Hippocampal formation (tissue), 2 donors: ENCODE results near the gene SERGEF.

Source experiments
- DNase-seq, 2 donors: peaks; one replicate each; lab custom pipeline; 2025; lab: John Stamatoyannopoulos, UW

The SERGEF gene

DNA sequence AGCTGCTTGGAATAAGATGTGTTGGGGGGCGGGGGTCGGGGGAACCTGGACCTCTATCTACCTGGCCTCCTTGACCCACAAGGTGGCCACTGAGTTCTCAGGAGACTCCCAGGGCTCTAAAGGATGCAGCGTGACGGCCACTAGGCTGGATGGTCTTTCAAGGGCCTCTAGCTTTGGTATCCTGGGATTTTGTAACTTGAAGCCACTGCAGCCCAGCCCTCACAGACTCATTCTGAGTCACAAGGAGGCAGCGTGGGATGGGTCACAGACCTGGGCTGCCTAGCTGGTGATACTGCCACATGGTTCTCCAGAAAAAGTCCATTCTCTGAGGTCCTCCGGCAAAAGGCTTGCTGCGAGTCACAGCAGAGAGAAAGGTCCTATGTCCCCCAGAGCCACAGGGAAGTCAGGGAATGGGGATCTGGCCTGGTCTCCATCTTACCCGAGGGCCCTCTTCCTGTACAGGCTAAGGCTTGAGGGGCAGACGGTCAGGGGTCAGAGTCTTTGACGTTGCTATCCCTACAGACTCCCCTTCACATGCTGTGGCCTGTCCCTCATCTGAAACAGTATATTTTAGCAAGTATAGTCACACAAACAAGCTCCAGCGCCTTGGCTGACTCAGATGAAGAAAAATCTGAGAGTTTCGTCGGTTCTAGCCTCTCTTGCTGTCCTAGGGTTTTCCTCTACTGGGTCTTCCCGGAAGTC, 225.9 kb downstream of the SERGEF start:
- no peak for DNase-seq

DNA sequence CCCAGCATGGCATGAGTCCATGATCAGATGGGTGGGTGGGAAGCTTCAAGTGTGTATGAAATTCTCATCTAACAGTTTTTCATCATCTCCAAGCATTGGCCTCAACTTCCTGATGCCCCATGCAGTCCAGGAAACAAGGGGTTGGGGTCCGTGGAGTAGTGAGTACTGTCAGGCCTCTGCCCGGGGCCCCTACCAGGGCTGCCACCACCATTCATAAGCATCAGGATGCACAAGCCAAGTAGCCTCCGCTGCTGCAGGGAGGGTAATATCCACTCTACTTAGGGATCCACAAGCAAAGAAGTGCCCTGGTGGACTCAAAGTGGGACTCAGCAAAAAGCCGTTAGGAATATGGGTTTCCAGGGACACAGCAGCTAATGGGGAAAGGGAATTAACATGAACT, 229.0 kb downstream of the SERGEF start:
- no peak for DNase-seq

DNA sequence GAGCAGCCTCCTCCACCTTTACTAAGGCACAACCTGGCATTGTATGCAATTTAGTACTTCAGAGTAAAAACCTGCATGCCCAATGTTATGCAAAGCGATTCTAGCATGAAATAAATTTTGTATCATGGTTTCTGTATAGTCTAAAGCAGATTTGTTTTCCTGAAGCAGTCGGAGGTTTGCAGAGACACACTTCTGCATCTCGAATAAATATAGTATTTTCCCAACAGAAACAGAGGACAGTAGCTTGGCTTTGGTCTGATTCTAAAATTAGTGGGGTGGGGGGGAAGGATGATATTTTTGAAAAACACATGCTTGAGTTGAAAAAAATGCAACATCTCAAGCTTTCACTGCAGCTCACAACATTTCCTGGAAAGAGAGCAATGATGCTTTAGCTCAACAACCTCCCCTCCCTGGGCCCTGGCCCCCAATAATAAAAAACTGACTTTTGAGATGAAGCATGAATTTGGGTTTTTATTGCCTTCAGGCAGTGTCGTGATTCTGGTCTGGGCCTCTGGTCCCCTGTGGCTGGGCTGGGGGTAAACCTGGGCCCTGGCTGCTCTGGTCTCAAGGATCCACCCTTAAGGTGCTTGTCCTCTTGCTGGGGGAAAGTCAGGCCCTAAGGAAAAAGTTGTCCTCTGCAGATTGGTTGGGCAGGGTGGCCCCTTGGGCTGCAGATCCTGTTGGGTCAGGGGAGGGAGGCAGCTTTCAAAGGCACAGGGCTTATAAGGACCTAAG, 230.1 kb downstream of the SERGEF start:
- no peak for DNase-seq

DNA sequence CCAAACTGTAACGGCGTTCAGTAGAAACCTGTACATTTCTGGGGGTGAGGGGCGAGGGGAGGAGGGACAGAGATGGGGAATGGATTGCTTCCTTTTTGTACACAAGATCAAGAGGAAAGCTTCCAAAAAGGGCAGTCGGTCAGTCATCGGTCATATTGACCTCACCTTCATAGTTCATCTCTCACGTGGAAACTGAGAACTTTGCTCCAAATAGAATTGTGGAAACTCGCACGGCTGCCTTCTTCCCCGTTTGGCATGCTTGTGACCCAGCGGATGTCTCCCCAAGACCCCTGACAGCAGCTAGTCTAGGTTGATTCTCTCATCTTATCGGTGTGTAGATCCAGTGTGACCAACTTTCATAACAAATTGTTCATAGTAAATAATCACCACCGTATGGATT, 230.7 kb downstream of the SERGEF start:
- DNase-seq: no peak

DNA sequence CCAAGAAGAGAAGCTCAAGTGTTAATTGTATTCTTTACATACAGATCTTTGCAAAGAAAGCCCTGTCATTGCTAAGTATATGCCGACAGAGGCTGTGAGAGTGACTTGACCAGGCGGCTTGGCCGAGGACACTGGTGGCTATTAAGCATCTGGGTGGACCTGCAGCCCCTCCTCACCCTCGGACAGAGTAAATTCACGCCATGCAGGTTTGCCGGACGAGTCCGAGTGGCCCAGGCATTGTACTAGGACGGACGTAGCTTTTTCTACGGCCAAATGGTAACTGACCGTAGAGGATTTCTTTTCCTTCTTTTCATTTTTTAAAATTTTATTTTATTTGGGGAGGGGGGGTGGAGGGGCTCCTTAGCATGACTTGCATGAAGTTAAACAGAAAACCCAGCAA, 231.2 kb downstream of the SERGEF start:
- no peak for DNase-seq

DNA sequence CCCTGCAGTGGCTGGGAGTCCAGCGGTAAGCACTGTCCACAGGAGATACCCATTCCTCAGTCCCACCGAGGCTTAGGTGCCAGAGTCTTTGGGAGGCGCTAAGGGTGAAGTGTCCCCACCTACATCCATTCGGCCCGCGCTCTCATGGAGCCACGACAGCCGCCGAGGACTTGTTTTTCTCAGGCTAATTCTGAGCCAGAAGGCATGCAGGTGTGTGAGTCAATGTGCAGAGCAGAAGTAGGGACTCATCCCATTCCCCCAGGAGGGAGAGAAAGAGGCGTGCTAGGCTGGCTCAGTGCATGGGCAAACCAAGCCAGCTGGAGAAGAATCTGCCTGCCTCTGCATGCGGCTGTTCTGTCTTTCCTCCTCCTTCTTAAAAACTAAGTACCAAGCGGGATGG, 231.6 kb downstream of the SERGEF start:
- DNase-seq: peak in 1 of 2 donors; percentile 39

DNA sequence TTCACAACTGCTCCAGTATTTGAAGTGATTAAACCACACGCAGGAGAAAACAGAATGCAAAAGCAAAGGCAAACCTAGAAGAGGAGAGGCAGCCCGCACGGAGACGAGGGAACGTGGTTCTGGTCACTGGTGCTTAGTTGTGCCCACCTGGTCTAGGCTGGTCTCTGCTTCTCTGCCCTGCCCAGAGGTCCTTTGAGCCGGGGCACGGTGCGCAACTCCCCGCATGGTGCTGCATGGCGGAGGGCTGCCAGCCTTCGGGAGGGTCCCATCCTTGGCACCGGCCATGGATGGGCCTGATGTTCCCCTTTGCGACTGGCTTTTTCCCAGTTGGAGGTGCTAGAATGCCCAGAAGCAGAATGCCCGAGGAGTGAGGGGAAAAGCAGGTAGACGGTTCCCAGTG, 232.2 kb downstream of the SERGEF start:
- DNase-seq: no peak

DNA sequence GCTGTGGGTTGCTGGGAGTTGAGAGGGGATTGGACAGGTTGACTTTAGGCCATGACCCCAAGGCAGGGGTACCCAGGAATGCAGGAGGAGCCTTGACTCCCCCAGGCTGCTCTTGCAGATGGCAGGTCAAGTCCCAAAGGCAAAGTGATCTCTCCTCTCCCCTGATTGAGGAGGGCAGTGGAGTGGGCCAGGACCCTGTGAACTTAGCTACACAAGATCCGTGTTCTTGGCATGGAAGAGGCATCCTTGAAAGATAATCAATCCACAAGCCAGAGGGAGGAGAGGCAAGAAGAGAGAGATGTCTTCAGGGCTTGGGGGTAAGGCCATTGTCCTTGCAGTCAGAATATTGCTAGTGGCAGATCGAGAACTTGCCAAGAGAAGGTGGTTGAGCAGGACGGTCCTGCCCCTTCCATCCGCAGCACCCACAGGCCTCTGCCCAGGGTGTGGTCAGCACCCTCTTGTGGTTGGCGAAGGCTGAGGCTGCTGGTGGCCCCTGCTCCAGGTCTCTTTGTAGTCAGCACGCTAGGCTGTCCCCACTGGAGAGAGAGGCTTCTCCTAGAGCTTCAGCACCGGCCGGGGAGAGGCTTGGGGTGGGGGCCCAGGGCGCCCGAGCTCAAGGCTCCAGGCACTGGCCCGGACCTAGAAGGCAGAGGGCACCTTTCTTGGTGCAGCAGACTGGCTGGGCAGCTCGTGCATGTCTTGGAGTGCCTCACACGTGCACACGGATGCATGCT, 232.8 kb downstream of the SERGEF start:
- no peak for DNase-seq

DNA sequence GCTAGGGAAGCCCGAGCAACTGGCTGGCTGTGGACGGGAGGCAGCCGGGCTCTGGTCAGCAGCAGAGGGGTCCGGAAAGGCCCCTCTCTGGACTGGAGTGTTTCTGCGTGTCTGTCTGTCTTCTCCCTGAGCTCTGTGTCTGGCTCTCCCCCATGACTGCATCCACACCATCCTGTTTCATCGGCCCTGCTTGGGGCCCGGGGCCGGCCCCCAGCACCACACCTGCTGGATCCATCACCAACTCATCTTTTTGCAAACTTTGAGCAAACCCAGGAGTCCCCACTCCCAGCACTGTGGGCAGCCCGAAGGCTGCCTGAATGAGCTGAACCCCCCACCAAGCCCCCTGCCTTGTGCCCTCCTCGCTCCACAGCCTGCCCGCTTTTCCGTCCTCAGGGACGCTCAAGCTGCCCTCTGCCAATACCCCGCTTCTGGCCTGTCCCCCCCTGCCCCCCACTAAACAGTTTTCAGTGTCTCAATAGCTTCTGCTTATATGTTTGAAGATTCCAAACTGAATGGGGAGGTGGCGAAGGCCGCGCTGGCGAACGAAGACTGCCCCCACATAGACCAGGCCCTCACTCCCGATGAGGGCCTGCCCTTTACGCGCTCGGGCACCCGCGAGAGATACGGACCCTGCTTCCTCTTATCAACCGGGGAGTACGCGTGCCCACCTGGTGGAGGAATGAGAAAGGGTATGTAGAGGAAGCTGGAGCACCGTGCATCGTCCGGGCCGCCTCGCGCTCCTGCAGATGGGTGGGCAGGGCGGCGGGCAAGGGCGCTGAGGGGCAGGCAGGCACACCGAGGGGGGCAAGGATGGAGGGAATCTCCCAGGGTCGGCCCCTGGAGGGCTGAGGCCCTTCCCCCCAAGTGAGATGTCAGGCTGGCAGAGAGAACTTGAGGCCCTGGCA, 233.6 kb downstream of the SERGEF start:
- DNase-seq: no peak

DNA sequence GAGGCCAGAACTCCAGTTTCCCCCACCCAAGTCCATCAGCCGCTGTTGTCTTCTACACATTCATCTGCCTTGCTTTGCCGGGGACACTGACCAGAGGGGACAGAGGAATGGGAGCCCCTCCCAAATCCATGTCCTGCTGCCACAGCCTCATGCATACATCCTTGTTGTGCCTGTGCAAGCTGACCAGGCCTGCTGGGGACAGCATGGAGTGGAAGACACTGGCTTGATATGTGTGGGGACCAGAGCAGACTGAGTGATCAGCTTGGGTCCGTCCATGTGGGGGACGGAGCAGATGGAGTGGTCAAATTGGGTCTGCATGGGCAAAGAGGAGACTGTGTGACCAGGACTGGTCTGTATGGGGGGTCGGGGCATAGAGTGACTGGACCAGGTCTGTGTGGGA, 234.5 kb downstream of the SERGEF start:
- DNase-seq: no peak

DNA sequence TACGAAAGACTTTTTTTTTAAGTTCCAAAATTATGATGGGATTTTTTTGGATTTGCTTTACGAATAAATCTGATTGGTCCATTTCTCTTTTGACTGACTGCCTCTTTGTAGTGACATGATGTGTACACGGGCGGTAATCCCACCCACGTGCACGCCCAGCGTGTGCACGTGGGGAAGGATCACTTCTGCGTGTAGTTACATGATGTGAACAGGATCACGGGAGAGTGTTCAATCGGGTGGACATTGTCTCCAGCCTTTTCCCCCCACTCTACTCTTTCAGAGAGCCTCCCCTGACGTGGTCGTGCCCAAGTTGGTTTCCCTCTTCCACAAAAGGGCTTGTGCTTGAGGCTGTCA, 235.1 kb downstream of the SERGEF start:
- DNase-seq: no peak

DNA sequence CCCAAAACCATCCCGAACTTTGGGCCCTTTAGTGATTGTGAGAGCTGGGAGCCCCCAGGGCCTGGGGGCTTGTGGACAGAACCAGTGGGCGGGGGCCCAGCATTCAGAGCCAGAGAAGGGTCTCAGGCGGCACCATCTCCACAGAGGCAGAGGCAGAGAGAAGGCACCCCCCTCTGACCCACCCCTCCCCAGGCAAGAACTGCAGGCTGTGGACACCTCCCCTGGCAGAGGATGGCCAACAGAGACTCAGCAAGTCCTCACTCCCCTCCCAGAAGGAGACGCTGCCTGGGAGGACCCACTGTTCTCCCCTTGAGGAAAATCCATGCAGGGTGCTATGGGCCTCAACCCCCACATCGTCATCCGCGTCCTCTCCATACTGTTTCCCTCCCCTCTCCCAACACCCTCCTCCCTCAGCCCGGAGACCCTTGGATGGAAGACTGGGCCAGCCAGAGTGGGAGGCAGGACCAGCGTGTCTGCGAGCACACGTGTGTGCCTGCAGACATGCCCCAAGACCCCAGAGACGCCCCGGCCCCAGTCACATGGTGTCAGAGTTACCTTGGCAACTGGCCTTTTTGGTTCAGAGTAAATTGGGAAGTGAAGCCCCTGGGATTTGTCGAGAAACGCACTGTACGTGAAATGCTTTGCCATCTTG, 235.6 kb downstream of the SERGEF start:
- no peak for DNase-seq

DNA sequence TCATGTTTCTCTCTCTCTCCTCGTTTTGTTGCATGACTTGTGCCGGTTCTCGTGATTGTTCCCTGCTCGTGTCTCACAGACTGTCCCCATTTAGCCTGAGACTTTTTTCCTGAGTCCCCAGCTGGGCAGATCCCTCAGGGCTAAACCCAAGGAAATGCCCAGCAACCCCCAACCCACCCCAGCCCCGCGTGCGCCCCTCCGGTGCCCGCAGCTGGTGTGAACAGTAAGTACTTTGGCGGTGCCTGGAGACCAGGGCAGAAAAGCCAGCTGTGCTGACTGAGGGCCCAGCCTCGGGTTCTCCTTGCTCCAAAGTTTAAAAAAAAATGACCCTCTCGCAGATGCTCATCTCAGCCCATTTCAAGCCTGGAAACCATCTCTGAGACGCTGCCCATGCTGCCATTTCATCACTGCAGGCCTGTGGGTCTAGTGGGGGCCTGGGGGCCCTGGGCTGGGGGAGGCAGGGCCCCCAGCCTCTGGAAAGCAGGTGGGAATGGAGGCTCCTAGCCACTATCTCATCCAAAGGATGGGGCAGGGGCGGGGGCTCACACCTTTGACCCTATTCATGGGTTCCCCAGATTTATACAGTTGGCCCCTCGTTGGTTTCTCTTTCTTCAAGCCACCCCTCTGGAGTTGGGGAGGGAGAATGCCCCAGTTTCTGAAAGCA, 236.5 kb downstream of the SERGEF start:
- DNase-seq: no peak

DNA sequence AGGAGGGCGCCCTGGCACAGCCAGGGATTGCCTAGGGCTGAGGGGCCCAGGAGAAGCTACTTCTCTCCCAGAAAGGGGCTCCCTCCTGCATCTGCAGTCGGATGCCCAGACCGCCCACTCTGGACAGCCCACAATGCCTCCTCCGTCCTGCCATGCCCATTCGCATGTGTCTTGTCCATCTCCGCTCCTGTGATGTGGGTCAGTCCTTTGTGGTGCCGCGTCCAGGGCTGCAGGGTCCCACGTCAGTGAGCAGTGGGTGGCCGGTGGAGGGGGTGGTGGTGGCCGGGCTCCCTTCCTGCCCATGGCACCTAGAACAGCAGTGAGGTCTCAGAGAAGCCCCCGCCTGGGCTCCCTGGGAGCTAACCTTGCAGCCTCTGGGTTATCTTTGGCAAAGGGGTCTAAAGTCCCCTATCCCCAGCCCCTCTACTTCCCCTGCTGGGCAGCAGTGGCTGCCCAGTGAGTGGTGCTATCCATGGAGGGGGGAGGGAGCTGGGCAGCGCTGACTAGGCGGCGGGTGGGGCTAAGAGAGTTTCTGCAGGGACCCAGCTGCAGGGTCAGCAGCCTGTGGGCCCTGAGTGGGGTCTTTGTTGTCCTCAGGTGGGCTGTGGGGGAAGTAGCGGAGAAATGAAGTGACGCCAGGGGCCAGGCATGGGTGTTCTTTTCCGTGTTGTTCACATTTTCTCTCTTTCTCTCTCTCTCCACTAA, 237.2 kb downstream of the SERGEF start:
- DNase-seq: no peak

DNA sequence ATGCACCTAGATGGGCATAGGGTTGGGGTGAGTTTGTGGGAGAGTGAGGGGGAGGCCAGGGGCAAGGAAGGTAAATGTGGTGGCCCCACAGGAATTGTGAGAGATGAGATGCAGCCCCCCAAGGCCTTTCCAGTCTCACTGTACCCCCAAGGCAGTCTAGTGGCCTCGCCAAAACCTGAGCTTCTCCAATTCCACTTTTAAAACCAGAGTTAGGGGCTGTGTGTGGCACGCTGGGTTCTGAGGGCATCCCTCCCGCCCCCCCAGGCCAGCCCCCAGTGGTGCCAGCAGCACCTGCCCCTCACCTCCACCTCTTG, 237.9 kb downstream of the SERGEF start:
- no peak for DNase-seq

DNA sequence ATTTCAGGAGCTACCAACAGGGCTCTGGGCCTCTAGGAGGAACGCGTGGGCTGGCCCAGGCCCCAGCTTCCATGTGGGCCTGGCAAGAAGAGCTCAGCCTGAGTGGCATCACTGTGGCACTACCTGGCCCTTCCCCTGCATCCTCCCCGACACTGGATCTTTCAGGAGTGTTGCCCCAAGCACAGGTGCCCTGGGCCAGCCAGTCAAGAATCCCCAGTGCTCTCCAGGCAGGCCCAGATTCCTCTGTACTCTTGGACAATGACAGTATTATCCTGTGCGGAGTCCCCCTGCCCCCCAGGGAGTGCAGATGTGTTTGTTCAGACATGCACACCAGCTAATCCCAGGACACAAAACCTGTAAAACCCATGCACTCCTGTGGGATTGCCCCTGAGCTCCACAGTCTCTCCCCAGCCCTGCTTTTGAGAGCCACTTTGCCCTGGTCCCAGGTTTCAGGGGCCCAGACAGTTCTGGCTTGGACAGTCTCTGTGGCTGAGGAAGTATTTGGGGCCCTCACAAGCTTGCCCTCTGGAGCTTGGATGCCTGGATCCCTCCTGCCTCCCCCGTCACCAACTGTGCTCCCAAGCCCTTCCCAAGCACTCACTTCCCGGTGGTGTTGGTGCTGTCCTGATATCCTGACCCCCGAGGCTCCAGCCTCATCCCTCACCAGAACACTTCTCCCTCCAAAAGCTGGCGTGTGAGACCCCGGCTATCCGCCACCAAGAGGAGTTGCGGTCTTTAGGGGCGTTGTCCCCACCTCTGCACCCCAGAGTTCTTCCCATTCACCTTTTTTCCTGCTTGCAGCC, 238.4 kb downstream of the SERGEF start:
- no peak for DNase-seq

DNA sequence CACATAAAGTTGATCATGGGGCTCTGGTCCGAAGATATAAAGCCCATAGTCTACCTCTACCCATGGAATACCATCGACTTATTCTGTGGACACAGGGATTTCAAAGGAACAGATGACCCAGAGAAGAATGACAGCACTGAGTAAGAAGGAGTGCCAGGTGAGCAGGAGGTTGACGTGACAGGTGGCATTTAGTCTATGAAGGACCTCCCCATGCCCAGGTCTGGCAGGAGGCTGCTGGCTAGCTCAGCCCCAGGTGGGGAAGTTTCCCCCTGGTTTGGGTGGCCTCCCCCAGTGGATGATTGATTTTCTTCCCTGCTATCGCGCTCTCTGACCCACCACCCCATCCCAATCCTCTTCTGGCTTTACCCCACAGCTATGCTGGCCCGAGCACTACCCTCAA, 239.2 kb downstream of the SERGEF start:
- DNase-seq: no peak

DNA sequence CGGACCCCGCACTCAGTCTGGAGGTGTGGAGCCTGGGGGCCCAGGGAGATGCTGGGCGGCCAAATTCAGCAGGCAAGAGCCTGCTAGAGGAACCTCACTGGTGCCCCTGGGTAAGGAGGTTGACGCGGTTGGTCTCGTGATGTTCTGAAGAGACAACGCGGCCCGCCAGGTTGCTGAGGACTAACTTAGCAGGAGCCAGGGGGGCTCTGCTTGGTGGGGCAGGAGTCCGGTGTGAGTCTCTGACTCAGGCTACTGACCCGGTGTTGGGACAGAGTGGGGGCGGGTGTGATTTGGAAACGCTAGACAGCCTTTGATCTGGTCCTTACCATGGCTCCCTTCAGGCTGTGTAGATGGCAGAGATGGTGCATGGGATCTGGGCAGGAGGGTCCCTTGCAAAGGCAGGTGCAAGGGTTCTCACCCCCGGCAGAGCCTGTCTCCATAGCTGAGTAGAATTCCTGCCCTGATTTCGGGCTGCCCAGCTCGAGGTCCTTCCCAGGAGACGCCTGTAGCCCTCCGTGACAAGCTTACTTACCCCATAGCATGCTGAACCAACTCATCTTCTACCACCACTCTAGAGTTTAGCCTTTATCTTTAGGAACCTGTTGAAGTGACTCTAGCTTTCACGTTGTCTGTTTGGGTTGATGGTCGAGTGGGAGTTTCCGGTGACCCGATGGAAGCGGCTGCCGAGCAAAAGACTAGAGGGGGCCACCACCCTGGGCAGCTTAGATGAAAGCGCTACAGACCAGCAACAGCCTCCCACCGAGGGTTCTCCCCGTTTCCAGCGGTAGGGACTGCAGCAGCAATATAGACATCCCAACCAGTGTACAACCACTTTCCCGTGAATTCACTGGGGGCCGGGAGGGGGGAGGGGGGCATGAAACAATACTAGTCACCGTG, 239.9 kb downstream of the SERGEF start:
- no peak for DNase-seq
